Sigmoid colon (tissue), 4 donors: Measurements from ENCODE around the gene NXPH2.

Source experiments
- CTCF ChIP-seq, 4 experiments: fragments of 450-650 bp in 3 of 4; fragments of 200-600 bp in 1 of 4; IDR thresholded peaks; one replicate each; pipeline ENCODE4 v1.5.1; 2016 to 2019; ENCODE audit warnings: antibody characterized with exemption in 4 of 4, mild to moderate bottlenecking in 3 of 4, moderate library complexity in 2 of 4
- EP300 ChIP-seq, 4 donors: sonication (generic); formaldehyde crosslinking; IDR thresholded peaks; one replicate each; pipeline ENCODE4 v1.6.1; 2017; ENCODE audit warnings: antibody characterized with exemption in 4 of 4
- POLR2AphosphoS5 ChIP-seq, 4 donors: sonication (generic); formaldehyde crosslinking; IDR thresholded peaks; one replicate each; pipeline ENCODE4 v1.6.1; 2017; ENCODE audit warnings: antibody characterized with exemption in 4 of 4

- TF ChIP-seq CTCF (IDR thresholded peaks at IDR 0.05) = no peak
- no peak for TF ChIP-seq POLR2AphosphoS5 (IDR thresholded peaks at IDR 0.05)
- TF ChIP-seq EP300 (IDR thresholded peaks at IDR 0.05) = no peak
These were observed 108.6 kb downstream of the NXPH2 start for GRCh38 chr2:138671566-138671965.
